ENCODE results near the gene SIPA1L2. TPM values are rescaled to one million over a fixed set of nuclear protein-coding genes. Genes with fewer than 3 reads are reported as not detected.

SIPA1L2 gene
- total RNA-seq, 1 experiment from 2014 or later: 13.2 TPM

GRCh38 chr1:232635778-232636356 lies 5.9 kb upstream of the SIPA1L2 start:
- intact Hi-C loops (cut with micrococcal nuclease; ENCODE audit: unreplicated experiment): loop anchor here (1.0 to 10.0 kb wide), 5 partner anchors 246 to 605 kb away; no protein-coding TSS in a partner anchor
- H3K36me3 ChIP-seq (ENCODE audit: control insufficient read depth, insufficient read depth, low read length): no peaks in the 10 kb centered on the region
- TF ChIP-seq CTCF (IDR thresholded peaks at IDR 0.05; ENCODE audit: insufficient read depth in 1 of 2, low read depth in 1 of 2, low read length in 1 of 2, severe bottlenecking in 1 of 2, unreplicated experiment in 1 of 2): peak; percentile 63 to 65
- peak in 1 of 2 experiments; percentile 23 for DNase-seq
- no peaks in the 10 kb centered on the region for H3K9me3 ChIP-seq
- H3K4me1 ChIP-seq: peaks cover 5% of the 10 kb centered on the region; the same call in 1 of the 2 replicates
- ChIA-PET CTCF (no interaction called here), POLR2A (no interaction called here)
- Mint-ChIP-seq H3K4me1 (ENCODE audit: low read depth, unreplicated experiment) (no peaks in the 10 kb centered on the region), H3K27ac (ENCODE audit: unreplicated experiment) (no peak overlapping the region), H3K9me3 (ENCODE audit: unreplicated experiment) (no peaks in the 10 kb centered on the region), H3K36me3 (ENCODE audit: insufficient read depth, unreplicated experiment) (no peaks in the 10 kb centered on the region), H3K27me3 (ENCODE audit: insufficient read depth, unreplicated experiment) (no peaks in the 10 kb centered on the region), H3K4me3 (ENCODE audit: unreplicated experiment) (no peak overlapping the region)
- H3K4me3 ChIP-seq (ENCODE audit: low read depth, low read length): no peak overlapping the region
- no TSS peak for BruUV-seq (replicated peaks)
- no peaks in the 10 kb centered on the region; the same call in 1 of the 2 replicates for H3K27me3 ChIP-seq (replicated peaks; ENCODE audit: control insufficient read depth, insufficient read depth, low read length)

- H3K4me3 ChIP-seq (ENCODE audit: low read depth, low read length): no peak overlapping the region
- Mint-ChIP-seq H3K9me3 (ENCODE audit: unreplicated experiment) (no peaks in the 10 kb centered on the region), H3K27ac (ENCODE audit: unreplicated experiment) (no peak overlapping the region), H3K4me1 (ENCODE audit: low read depth, unreplicated experiment) (no peaks in the 10 kb centered on the region), H3K27me3 (ENCODE audit: insufficient read depth, unreplicated experiment) (no peaks in the 10 kb centered on the region), H3K36me3 (ENCODE audit: insufficient read depth, unreplicated experiment) (no peaks in the 10 kb centered on the region), H3K4me3 (ENCODE audit: unreplicated experiment) (no peak overlapping the region)
- no peaks in the 10 kb centered on the region; the same call in 1 of the 2 replicates for H3K27me3 ChIP-seq (replicated peaks; ENCODE audit: control insufficient read depth, insufficient read depth, low read length)
- H3K4me1 ChIP-seq: peaks cover 5% of the 10 kb centered on the region; the same call in 1 of the 2 replicates
- POLR2A ChIA-PET: no interaction called here
- H3K36me3 ChIP-seq (ENCODE audit: control insufficient read depth, insufficient read depth, low read length): no peaks in the 10 kb centered on the region
- no peak for TF ChIP-seq CTCF (IDR thresholded peaks at IDR 0.05; ENCODE audit: insufficient read depth in 1 of 2, low read depth in 1 of 2, low read length in 1 of 2, severe bottlenecking in 1 of 2, unreplicated experiment in 1 of 2)
- CTCF ChIA-PET: no interaction called here
- BruUV-seq (replicated peaks): no TSS peak
- intact Hi-C loops (cut with micrococcal nuclease; ENCODE audit: unreplicated experiment): loop anchor here (1.0 to 10.0 kb wide), 5 partner anchors 247 to 606 kb away; no protein-coding TSS in a partner anchor
- H3K9me3 ChIP-seq: no peaks in the 10 kb centered on the region
- DNase-seq: no peak
These were observed 5.3 kb upstream of the SIPA1L2 start for GRCh38 chr1:232635279-232635678.

GRCh38 chr1:232634096-232634495 lies 4.2 kb upstream of the SIPA1L2 start:
- H3K27ac Mint-ChIP-seq (ENCODE audit: unreplicated experiment): no peak overlapping the region
- H3K27me3 ChIP-seq (replicated peaks; ENCODE audit: control insufficient read depth, insufficient read depth, low read length): no peaks in the 10 kb centered on the region; the same call in 1 of the 2 replicates
- H3K4me1 Mint-ChIP-seq (ENCODE audit: low read depth, unreplicated experiment): no peaks in the 10 kb centered on the region
- no peak for TF ChIP-seq CTCF (IDR thresholded peaks at IDR 0.05; ENCODE audit: insufficient read depth in 1 of 2, low read depth in 1 of 2, low read length in 1 of 2, severe bottlenecking in 1 of 2, unreplicated experiment in 1 of 2)
- intact Hi-C loops (cut with micrococcal nuclease; ENCODE audit: unreplicated experiment): loop anchor here (10.0 kb wide), 1 partner anchor 541 kb away; no protein-coding TSS in a partner anchor
- no peak for DNase-seq
- peaks cover 5% of the 10 kb centered on the region; the same call in 1 of the 2 replicates for H3K4me1 ChIP-seq
- no peaks in the 10 kb centered on the region for H3K36me3 Mint-ChIP-seq (ENCODE audit: insufficient read depth, unreplicated experiment)
- no TSS peak for BruUV-seq (replicated peaks)
- no peaks in the 10 kb centered on the region for H3K9me3 Mint-ChIP-seq (ENCODE audit: unreplicated experiment)
- ChIA-PET POLR2A (no interaction called here), CTCF (no interaction called here)
- no peaks in the 10 kb centered on the region for H3K36me3 ChIP-seq (ENCODE audit: control insufficient read depth, insufficient read depth, low read length)
- no peak overlapping the region for H3K4me3 ChIP-seq (ENCODE audit: low read depth, low read length)
- H3K4me3 Mint-ChIP-seq (ENCODE audit: unreplicated experiment): no peak overlapping the region
- H3K9me3 ChIP-seq: no peaks in the 10 kb centered on the region
- no peaks in the 10 kb centered on the region for H3K27me3 Mint-ChIP-seq (ENCODE audit: insufficient read depth, unreplicated experiment)

Measured in Caco-2 (cell line).